Femur (tissue), 1 donor: ENCODE measurements around the gene YARS2.
"Not testable (repeated sequence)": the region's sequence is repeated elsewhere in the genome, so short reads cannot be mapped to it uniquely, and the experiment has no call there.

Experiments
- DNase-seq: peaks from one replicate; pipeline ENCODE4 v3.0.0-alpha.2; 2017

Gene YARS2

GRCh38 chr12:32742133-32742532 lies 13.6 kb downstream of the YARS2 start:
- DNase-seq: no peak

GRCh38 chr12:32739279-32739678 lies 16.4 kb downstream of the YARS2 start:
- no peak for DNase-seq

- no peak for DNase-seq
Measured at GRCh38 chr12:32737715-32738114, 18.0 kb downstream of the YARS2 start.

GRCh38 chr12:32736445-32736844 lies 19.3 kb downstream of the YARS2 start:
- no peak for DNase-seq

GRCh38 chr12:32734952-32735351 lies 20.7 kb downstream of the YARS2 start:
- no peak for DNase-seq

GRCh38 chr12:32727237-32727636 lies 28.5 kb downstream of the YARS2 start:
- no peak for DNase-seq

GRCh38 chr12:32726286-32726685 lies 29.4 kb downstream of the YARS2 start:
- DNase-seq: no peak

GRCh38 chr12:32725308-32725707 lies 30.4 kb downstream of the YARS2 start:
- DNase-seq: not testable (repeated sequence)

- no peak for DNase-seq
Measured at GRCh38 chr12:32718926-32719325, 36.8 kb downstream of the YARS2 start.

GRCh38 chr12:32714772-32715171 lies 40.9 kb downstream of the YARS2 start:
- no peak for DNase-seq

GRCh38 chr12:32708926-32709325 lies 46.8 kb downstream of the YARS2 start:
- no peak for DNase-seq

GRCh38 chr12:32706335-32707024 lies 49.2 kb downstream of the YARS2 start:
- DNase-seq: no peak

GRCh38 chr12:32705783-32706182 lies 49.9 kb downstream of the YARS2 start:
- DNase-seq: no peak

GRCh38 chr12:32702946-32703345 lies 52.8 kb downstream of the YARS2 start:
- DNase-seq: no peak

GRCh38 chr12:32702473-32702872 lies 53.2 kb downstream of the YARS2 start:
- no peak for DNase-seq

GRCh38 chr12:32699437-32699836 lies 56.3 kb downstream of the YARS2 start:
- DNase-seq: not testable (repeated sequence)

GRCh38 chr12:32698285-32698684 lies 57.4 kb downstream of the YARS2 start:
- DNase-seq: no peak

GRCh38 chr12:32697445-32697844 lies 58.3 kb downstream of the YARS2 start:
- DNase-seq: no peak
